ENCODE measurements around the gene HNRNPF.

Gene HNRNPF

DNA sequence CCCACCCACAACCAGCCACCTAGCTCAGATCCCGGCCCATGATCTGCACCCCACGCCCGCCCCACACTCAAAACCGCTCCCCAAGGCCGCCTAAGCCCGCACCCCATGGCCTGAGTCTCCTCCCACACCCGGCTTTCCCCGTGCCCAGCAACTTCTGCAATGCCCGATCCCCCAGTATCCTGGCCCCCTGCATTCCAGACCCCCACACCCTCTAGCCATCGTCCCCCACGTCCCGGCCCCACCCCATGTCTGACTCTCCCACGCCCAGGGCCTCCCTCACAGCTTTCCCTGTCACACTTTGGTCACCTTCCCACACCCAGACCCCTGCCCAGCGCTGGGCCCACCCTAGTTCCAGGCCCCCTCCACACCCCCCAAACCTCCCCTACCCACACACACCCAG lies 57.7 kb downstream of the HNRNPF start:
- Histone ChIP-seq H3K79me2 (ENCODE audit: insufficient read depth, low read length) (no peaks in the 10 kb centered on the region), H3K9me3 (ENCODE audit: insufficient read depth, low read length, severe bottlenecking) (no peaks in the 10 kb centered on the region), H4K20me1 (ENCODE audit: insufficient read depth, low read length) (no peaks in the 10 kb centered on the region), H3K36me3 (ENCODE audit: insufficient read depth, low read length) (no peaks in the 10 kb centered on the region), H3K27me3 (ENCODE audit: insufficient read depth, low read length, poor library complexity) (peaks cover 7% of the 10 kb centered on the region), H3K27ac (ENCODE audit: low read length) (no peak overlapping the region), H3K4me3 (ENCODE audit: low read depth in 1 of 2, low read length in 2 of 2) (no peak overlapping the region), H2AFZ (ENCODE audit: low read depth, low read length) (no peak overlapping the region), H3K9ac (ENCODE audit: low read depth, low read length) (no peak overlapping the region), H3K4me2 (ENCODE audit: insufficient read depth, low read length) (no peak overlapping the region), H3K4me1 (ENCODE audit: insufficient read depth, low read length) (peaks cover 7% of the 10 kb centered on the region)
- DNase-seq (no peak), ATAC-seq (ENCODE audit: insufficient read depth, low read depth) (no peak)
- TF ChIP-seq CTCF (IDR thresholded peaks at IDR 0.05; ENCODE audit: borderline replicate concordance, extremely low read depth, low read length, poor library complexity, severe bottlenecking) (no peak), EZH2 (IDR thresholded peaks at IDR 0.05; ENCODE audit: borderline replicate concordance, low read depth, low read length, severe bottlenecking) (no peak)

GRCh38 chr10:43350686-43351085 lies 58.3 kb downstream of the HNRNPF start:
- Histone ChIP-seq H2AFZ (ENCODE audit: low read depth, low read length) (no peak overlapping the region), H3K4me1 (ENCODE audit: insufficient read depth, low read length) (peaks cover 7% of the 10 kb centered on the region), H3K9ac (ENCODE audit: low read depth, low read length) (no peak overlapping the region), H3K36me3 (ENCODE audit: insufficient read depth, low read length) (no peaks in the 10 kb centered on the region), H4K20me1 (ENCODE audit: insufficient read depth, low read length) (no peaks in the 10 kb centered on the region), H3K9me3 (ENCODE audit: insufficient read depth, low read length, severe bottlenecking) (no peaks in the 10 kb centered on the region), H3K27me3 (ENCODE audit: insufficient read depth, low read length, poor library complexity) (peaks cover 7% of the 10 kb centered on the region), H3K27ac (ENCODE audit: low read length) (no peak overlapping the region), H3K79me2 (ENCODE audit: insufficient read depth, low read length) (no peaks in the 10 kb centered on the region), H3K4me3 (ENCODE audit: low read depth in 1 of 2, low read length in 2 of 2) (no peak overlapping the region), H3K4me2 (ENCODE audit: insufficient read depth, low read length) (no peak overlapping the region)
- ATAC-seq (ENCODE audit: insufficient read depth, low read depth) (no peak), DNase-seq (no peak)
- TF ChIP-seq EZH2 (IDR thresholded peaks at IDR 0.05; ENCODE audit: borderline replicate concordance, low read depth, low read length, severe bottlenecking) = no peak
- no peak for TF ChIP-seq CTCF (IDR thresholded peaks at IDR 0.05; ENCODE audit: borderline replicate concordance, extremely low read depth, low read length, poor library complexity, severe bottlenecking)

DNA sequence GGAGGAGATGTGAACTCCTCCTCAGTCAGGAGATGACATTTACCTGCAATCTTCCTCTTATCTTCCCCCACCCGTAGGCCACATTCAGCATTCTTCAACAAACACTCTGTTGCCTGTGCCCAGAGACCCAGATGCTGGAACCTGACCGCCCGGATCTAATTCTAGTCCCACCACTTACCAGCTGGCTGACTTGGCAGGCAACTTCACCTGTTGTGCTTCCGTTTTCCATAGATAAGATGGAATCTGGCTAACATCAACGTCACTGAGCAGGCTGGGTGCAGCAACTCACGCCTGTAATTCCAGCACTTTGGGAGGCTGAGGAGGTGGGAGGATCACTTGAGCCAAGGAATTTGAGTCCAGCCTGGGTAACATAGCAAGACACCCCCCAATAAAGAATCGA lies 58.8 kb downstream of the HNRNPF start:
- Histone ChIP-seq H3K4me2 (ENCODE audit: insufficient read depth, low read length) (no peak overlapping the region), H3K36me3 (ENCODE audit: insufficient read depth, low read length) (no peaks in the 10 kb centered on the region), H3K27me3 (ENCODE audit: insufficient read depth, low read length, poor library complexity) (peaks cover 7% of the 10 kb centered on the region), H3K27ac (ENCODE audit: low read length) (no peak overlapping the region), H4K20me1 (ENCODE audit: insufficient read depth, low read length) (no peaks in the 10 kb centered on the region), H3K9ac (ENCODE audit: low read depth, low read length) (no peak overlapping the region), H3K9me3 (ENCODE audit: insufficient read depth, low read length, severe bottlenecking) (no peaks in the 10 kb centered on the region), H3K4me3 (ENCODE audit: low read depth in 1 of 2, low read length in 2 of 2) (no peak overlapping the region), H2AFZ (ENCODE audit: low read depth, low read length) (no peak overlapping the region), H3K4me1 (ENCODE audit: insufficient read depth, low read length) (peaks cover 7% of the 10 kb centered on the region), H3K79me2 (ENCODE audit: insufficient read depth, low read length) (no peaks in the 10 kb centered on the region)
- no peak for ATAC-seq (ENCODE audit: insufficient read depth, low read depth)
- no peak for DNase-seq
- TF ChIP-seq CTCF (IDR thresholded peaks at IDR 0.05; ENCODE audit: borderline replicate concordance, extremely low read depth, low read length, poor library complexity, severe bottlenecking) = no peak
- no peak for TF ChIP-seq EZH2 (IDR thresholded peaks at IDR 0.05; ENCODE audit: borderline replicate concordance, low read depth, low read length, severe bottlenecking)
